IMR-90 (cell line): ENCODE data around the gene HCK. TPM values are rescaled to one million over a fixed set of nuclear protein-coding genes. Genes with fewer than 3 reads are reported as not detected.

Source experiments
- ATAC-seq: fragments of 200-7000 bp; cut with Tn5 transposase; 2 replicates; pipeline ENCODE4 v1.9.1; 2020; ENCODE audit warnings: low read depth, mild to moderate bottlenecking, moderate library complexity
- BruUV-seq: library from RNA; stranded (reverse); fragments of 400-500 nt; replicated peaks from 2 replicates; lab custom pipeline; 2021; lab: Mats Ljungman, UMichigan
- CTCF ChIA-PET: fragments of 300-600 bp; formaldehyde crosslinking; extraction: SDS; loops from one replicate; lab custom pipeline; 2021; ENCODE audit warnings: antibody characterized with exemption; lab: Yijun Ruan, JAX
- POLR2A ChIA-PET: fragments of 300-600 bp; sonication (Branson Sonifier 250); formaldehyde crosslinking; loops from one replicate; lab custom pipeline; 2022; ENCODE audit warnings: antibody characterized with exemption; ENCODE audit not compliant: unreplicated experiment; lab: Charles Lee
- DNase-seq: peaks from one replicate; pipeline ENCODE4 v3.0.0; 2013
- H2AFZ ChIP-seq: replicated peaks from 2 replicates; pipeline ENCODE3; 2013; ENCODE audit warnings: low read length, mild to moderate bottlenecking; ENCODE audit not compliant: poor library complexity
- H2AK5ac ChIP-seq: 2 replicates; pipeline ENCODE4 v1.6.1; 2013; ENCODE audit warnings: low read depth, low read length, inconsistent platforms
- H2AK9ac ChIP-seq: replicated peaks from 2 replicates; pipeline ENCODE3; 2013; ENCODE audit warnings: mild to moderate bottlenecking, low read depth, low read length, moderate library complexity; ENCODE audit not compliant: poor library complexity
- H2BK120ac ChIP-seq: 2 replicates; pipeline ENCODE4 v1.6.1; 2013; ENCODE audit warnings: low read depth, low read length, inconsistent platforms
- H2BK15ac ChIP-seq: 3 replicates; pipeline ENCODE4 v1.6.1; 2013; ENCODE audit warnings: low read depth, low read length, inconsistent platforms
- H2BK20ac ChIP-seq: 2 replicates; pipeline ENCODE4 v1.6.1; 2013; ENCODE audit warnings: low read depth, mild to moderate bottlenecking, inconsistent platforms, low read length, moderate library complexity
- H2BK5ac ChIP-seq: 2 replicates; pipeline ENCODE4 v1.6.1; 2013; ENCODE audit warnings: mild to moderate bottlenecking, low read depth, low read length, inconsistent platforms; ENCODE audit not compliant: poor library complexity, severe bottlenecking
- H3K14ac ChIP-seq: replicated peaks from 2 replicates; pipeline ENCODE4 v1.6.1; 2013; ENCODE audit warnings: low read depth, low read length, inconsistent platforms
- H3K18ac ChIP-seq: 2 replicates; pipeline ENCODE4 v1.6.1; 2013; ENCODE audit warnings: low read depth, low read length, control low read depth
- H3K23ac ChIP-seq: 2 replicates; pipeline ENCODE4 v1.6.1; 2013; ENCODE audit warnings: low read depth, low read length, inconsistent platforms
- H3K27ac ChIP-seq: 2 replicates; pipeline ENCODE4 v1.5.1; 2013; ENCODE audit warnings: mild to moderate bottlenecking, control low read depth, low read length; ENCODE audit not compliant: insufficient read depth
- H3K27me3 ChIP-seq: 2 replicates; pipeline ENCODE4 v1.6.1; 2013; ENCODE audit warnings: low read length; ENCODE audit not compliant: control insufficient read depth, insufficient read depth
- H3K36me3 ChIP-seq: 2 replicates; pipeline ENCODE4 v1.6.1; 2013; ENCODE audit warnings: low read length, mixed read lengths; ENCODE audit not compliant: control insufficient read depth, insufficient read depth
- H3K4ac ChIP-seq: 2 replicates; pipeline ENCODE4 v1.6.1; 2013; ENCODE audit warnings: low read depth, low read length, inconsistent platforms
- H3K4me1 ChIP-seq: 2 replicates; pipeline ENCODE4 v1.6.1; 2013; ENCODE audit warnings: low read length, mixed read lengths; ENCODE audit not compliant: control insufficient read depth, insufficient read depth
- H3K4me2 ChIP-seq: 2 replicates; pipeline ENCODE4 v1.6.1; 2013; ENCODE audit warnings: low read depth, mild to moderate bottlenecking, control low read depth, low read length, moderate library complexity
- H3K4me3 ChIP-seq: 2 replicates; pipeline ENCODE4 v1.5.1; 2013; ENCODE audit warnings: low read depth, mild to moderate bottlenecking, control low read depth, low read length, moderate library complexity; ENCODE audit not compliant: insufficient read depth
- H3K56ac ChIP-seq: 2 replicates; pipeline ENCODE4 v1.6.1; 2013; ENCODE audit warnings: low read length, inconsistent platforms; ENCODE audit not compliant: insufficient read depth; ENCODE audit errors: extremely low read depth
- H3K79me1 ChIP-seq, 2 experiments: 2 replicates each; pipeline ENCODE4 v1.6.1; 2013; ENCODE audit warnings: low read length in 2 of 2, inconsistent platforms in 1 of 2, low read depth in 1 of 2
- H3K9ac ChIP-seq: 2 replicates; pipeline ENCODE4 v1.6.1; 2013; ENCODE audit warnings: low read depth, low read length, control low read depth
- H3K9me1 ChIP-seq: 2 replicates; pipeline ENCODE4 v1.6.1; 2013; ENCODE audit warnings: low read length, inconsistent platforms; ENCODE audit not compliant: insufficient read depth
- H3K9me3 ChIP-seq: 2 replicates; pipeline ENCODE4 v1.6.1; 2013; ENCODE audit warnings: low read length; ENCODE audit not compliant: control insufficient read depth, insufficient read depth
- H4K20me1 ChIP-seq: 2 replicates; pipeline ENCODE4 v1.6.1; 2013; ENCODE audit warnings: low read length, inconsistent platforms; ENCODE audit not compliant: insufficient read depth
- H4K5ac ChIP-seq: 2 replicates; pipeline ENCODE4 v1.6.1; 2013; ENCODE audit warnings: mild to moderate bottlenecking, low read depth, low read length, control low read depth
- H4K8ac ChIP-seq, 2 experiments: 2 replicates each; pipeline ENCODE4 v1.6.1; 2013; ENCODE audit warnings: low read depth in 2 of 2, low read length in 2 of 2, control low read depth in 1 of 2, inconsistent platforms in 1 of 2
- H4K91ac ChIP-seq: 2 replicates; pipeline ENCODE4 v1.6.1; 2013; ENCODE audit warnings: low read depth, low read length, inconsistent platforms; ENCODE audit not compliant: insufficient read depth
- BHLHE40 ChIP-seq: fragments of 150-350 bp; IDR thresholded peaks from 2 replicates; pipeline ENCODE4 v1.6.1; 2016; ENCODE audit warnings: mild to moderate bottlenecking, low read depth, low read length
- NFE2L2 ChIP-seq: fragments of 150-350 bp; IDR thresholded peaks from 2 replicates; pipeline ENCODE4 v1.6.1; 2016; ENCODE audit warnings: low read depth, mild to moderate bottlenecking, low read length
- WGBS, 2 experiments: methylation state at CpG; one replicate each; pipeline versions ENCODE4 v1.1.5 to v1.1.7; 2013; ENCODE audit warnings: missing lambda C conversion rate in 2 of 2; ENCODE audit not compliant: insufficient read length in 1 of 2; ENCODE audit errors: extremely low coverage in 2 of 2; 5-methylcytosine and 5-hydroxymethylcytosine counted together
- dilution Hi-C: fragments of 300-500 bp; cut with HindIII; formaldehyde crosslinking; loops from one replicate; pipeline ENCODE4 v1.14.3; 2018; ENCODE audit warnings: low sequenced_read_pairs; ENCODE audit not compliant: unreplicated experiment
- in situ Hi-C: fragments of 300-500 bp; cut with MboI; formaldehyde crosslinking; loops from 3 replicates; pipeline ENCODE4 v1.14.3; 2019; ENCODE audit warnings: low sequenced_read_pairs, inconsistent platforms, mixed read lengths
- intact Hi-C: fragments of 100-400 bp; cut with micrococcal nuclease; formaldehyde crosslinking; loops from 2 replicates; pipeline ENCODE4 v1.10.0; 2022
- polyA plus RNA-seq, 3 experiments: library from polyadenylated mRNA; depleted of rRNA; stranded (reverse); fragments of >200 nt; gene quantifications; 2 replicates each; pipeline ENCODE4 v1.2.3, GENCODE V29; 2012; ENCODE audit warnings: low replicate concordance in 1 of 3
- total RNA-seq: library from RNA; depleted of rRNA; stranded (reverse); fragments of >200 nt; gene quantifications from 2 replicates; pipeline ENCODE4 v1.2.3, GENCODE V29; 2012

The HCK gene
- total and polyA plus RNA-seq, 2 of the 4 experiments (the other 2 are of a cell fraction), result not detected

DNA sequence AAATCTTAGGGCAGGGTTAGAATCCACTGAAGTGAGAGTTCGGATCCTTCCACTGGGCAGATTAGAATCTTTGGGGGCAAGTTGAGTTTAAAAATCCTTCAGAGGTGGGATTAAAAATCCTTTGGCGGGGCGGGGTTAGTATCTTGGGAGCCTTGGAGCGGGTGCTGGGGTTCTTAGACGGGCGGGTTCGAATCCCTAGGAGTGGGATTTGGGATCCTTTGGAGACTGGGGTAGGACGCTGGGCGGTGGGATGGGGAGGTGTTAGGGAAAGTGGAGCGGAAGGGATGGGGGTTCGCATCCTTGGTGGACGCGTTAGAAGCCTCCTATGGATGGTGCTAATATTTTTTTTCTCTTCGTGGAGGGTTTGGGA lies 337 bp upstream of the HCK start:
- H3K79me1 ChIP-seq, result no peaks in the 10 kb centered on the region
- H2BK20ac ChIP-seq, result no peak overlapping the region
- H3K4me3 ChIP-seq, result no peak overlapping the region
- no peak overlapping the region for H3K27ac ChIP-seq
- no peak overlapping the region for H3K4me2 ChIP-seq
- H4K5ac ChIP-seq, result no peak overlapping the region
- H4K8ac ChIP-seq, result no peak overlapping the region
- H3K27me3 ChIP-seq, result peaks cover 57% of the 10 kb centered on the region
- H3K18ac ChIP-seq, result no peak overlapping the region
- H3K4ac ChIP-seq, result no peak overlapping the region
- no peak overlapping the region for H3K56ac ChIP-seq
- no peak overlapping the region for H3K14ac ChIP-seq
- ChIA-PET POLR2A (no interaction called here), CTCF (no interaction called here)
- BruUV-seq, result no TSS peak
- no peaks in the 10 kb centered on the region for H3K36me3 ChIP-seq
- H4K20me1 ChIP-seq, result no peaks in the 10 kb centered on the region
- in situ Hi-C loops, result no loop called here
- no peak overlapping the region for H3K9ac ChIP-seq
- no peak overlapping the region for H3K23ac ChIP-seq
- no peak overlapping the region for H2BK120ac ChIP-seq
- no peak overlapping the region for H4K91ac ChIP-seq
- H3K4me1 ChIP-seq, result no peaks in the 10 kb centered on the region
- TF ChIP-seq NFE2L2, result no peak
- TF ChIP-seq BHLHE40, result no peak
- no peaks in the 10 kb centered on the region for H3K9me1 ChIP-seq
- H2AFZ ChIP-seq, result no peak overlapping the region
- WGBS, 2 experiments, result 10% methylated on average over 8 of the region's 14 CpGs; no CpG with 5 or more reads in 1 of the 2 experiments
- peaks cover 7% of the 10 kb centered on the region for H3K9me3 ChIP-seq
- no peak overlapping the region for H2AK5ac ChIP-seq
- no peak overlapping the region for H2AK9ac ChIP-seq
- ATAC-seq (no peak), DNase-seq (no peak)
- dilution Hi-C loops, result no loop called here
- intact Hi-C loops, result no loop called here
- H2BK5ac ChIP-seq, result no peak overlapping the region
- no peak overlapping the region for H2BK15ac ChIP-seq
